GM12874 (cell line): ENCODE results near the gene SAPCD2.

Source experiments
- CTCF ChIP-seq: IDR thresholded peaks from 2 replicates; pipeline ENCODE4 v1.5.1; 2011; ENCODE audit warnings: low read depth, mild to moderate bottlenecking, control low read depth, low read length, moderate library complexity; ENCODE audit not compliant: insufficient read depth

Gene SAPCD2

GRCh38 chr9:137076636-137077009, 6.3 kb upstream of the SAPCD2 start:
- no peak for TF ChIP-seq CTCF

DNA sequence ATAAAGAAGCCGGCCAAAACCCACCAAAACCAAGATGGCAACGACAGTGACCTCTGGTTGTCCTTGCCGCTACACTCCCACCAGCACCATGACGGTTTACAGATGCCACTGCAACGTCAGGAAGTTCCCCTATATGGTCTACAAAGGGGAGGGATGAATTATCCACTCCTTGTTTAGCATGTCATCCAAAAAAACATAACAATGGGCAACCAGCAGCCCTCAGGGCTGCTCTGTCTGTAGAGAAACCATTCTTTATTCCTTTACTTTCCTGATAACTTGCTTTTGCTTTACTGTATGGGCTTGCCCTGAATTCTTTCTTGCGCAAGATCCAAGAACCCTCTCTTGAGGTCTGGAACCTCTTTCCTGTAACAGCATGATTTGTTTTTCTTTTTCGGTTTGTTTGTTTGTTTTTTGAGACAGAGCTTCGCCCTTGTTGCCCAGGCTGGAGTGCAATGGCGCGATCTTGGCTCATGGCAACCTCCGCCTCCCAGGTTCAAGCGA, 5.0 kb upstream of the SAPCD2 start:
- TF ChIP-seq CTCF = no peak

GRCh38 chr9:137074657-137075274, 4.4 kb upstream of the SAPCD2 start:
- TF ChIP-seq CTCF = no peak

DNA sequence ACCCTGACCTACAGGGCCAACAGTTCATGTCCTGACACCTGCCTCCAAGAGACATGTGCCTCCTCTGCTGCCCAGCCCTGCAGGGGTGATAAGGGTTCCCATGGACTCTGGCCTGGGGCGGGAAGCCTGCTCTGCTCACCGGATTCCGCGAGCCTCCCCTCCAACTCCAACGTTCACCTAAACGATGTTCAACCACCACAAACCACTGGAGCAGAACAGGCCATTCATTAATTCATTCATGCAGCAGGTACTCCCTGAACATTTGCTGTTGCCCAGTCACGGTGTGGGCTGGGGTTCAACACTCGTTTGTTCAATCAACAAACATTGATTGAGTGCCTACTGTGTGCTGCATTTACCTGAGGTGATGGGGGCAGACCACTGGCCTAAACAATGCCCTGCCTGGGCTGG, 3.6 kb upstream of the SAPCD2 start:
- TF ChIP-seq CTCF = no peak

GRCh38 chr9:137071282-137071681, 925 bp upstream of the SAPCD2 start:
- TF ChIP-seq CTCF = no peak

- no peak for TF ChIP-seq CTCF
Observed at GRCh38 chr9:137070906-137071275, 534 bp upstream of the SAPCD2 start.

DNA sequence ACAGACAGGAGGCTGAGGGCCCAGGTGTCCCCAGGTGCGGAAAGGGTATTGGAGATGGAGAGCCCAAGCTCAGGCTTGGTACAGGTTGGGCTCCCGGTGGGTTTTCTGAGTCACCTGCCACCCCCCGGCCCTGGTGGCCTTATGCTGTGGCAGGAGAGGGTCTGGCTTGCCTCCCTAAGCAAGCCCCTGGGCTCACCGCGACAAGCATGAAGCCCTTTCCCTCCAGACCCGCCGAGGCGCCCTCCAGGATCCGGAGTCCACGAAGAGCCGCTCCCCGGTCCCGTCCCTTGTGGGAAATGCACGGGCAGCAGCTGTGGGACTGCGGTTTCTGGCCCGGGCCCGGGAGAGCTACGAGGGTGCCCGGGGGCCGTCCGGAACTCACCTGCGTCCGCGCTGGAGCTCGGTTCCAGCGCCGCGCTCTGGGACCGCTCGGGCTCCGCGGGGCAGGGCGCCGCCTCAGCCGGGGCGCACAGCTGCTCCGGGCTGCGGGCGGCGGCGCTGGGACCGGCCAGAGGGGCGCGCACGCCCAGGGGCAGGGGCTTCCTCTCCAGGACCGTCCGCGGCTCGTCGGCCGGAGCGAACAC, 757 bp downstream of the SAPCD2 start:
- no peak for TF ChIP-seq CTCF
